Activated B cell treated with CpG ODN at 0.5 μM for 24 hours (primary cell): ENCODE data around the gene MAGEB2. TPM values are rescaled to one million over a fixed set of nuclear protein-coding genes. Genes with fewer than 3 reads are reported as not detected.
"Not testable (repeated sequence)": the region's sequence is repeated elsewhere in the genome, so short reads cannot be mapped to it uniquely, and the experiment has no call there.

Source experiments
- ATAC-seq: fragments of 200-7000 bp; cut with Tn5 transposase; one replicate; pipeline ENCODE4 v1.10.0; 2021; ENCODE audit warnings: low read depth, mild to moderate bottlenecking, moderate library complexity
- CTCF ChIA-PET: fragments of 350-600 bp; sonication (Branson Sonifier 250); formaldehyde crosslinking; loops from one replicate; lab custom pipeline; 2021; ENCODE audit warnings: antibody characterized with exemption; lab: Charles Lee
- POLR2A ChIA-PET: fragments of 350-600 bp; sonication (Branson Sonifier 250); formaldehyde crosslinking; loops from one replicate; lab custom pipeline; 2021; ENCODE audit warnings: antibody characterized with exemption; lab: Charles Lee
- DNase-seq: peaks from one replicate; pipeline ENCODE4 v3.0.0; 2022
- H3K27ac Mint-ChIP-seq: one replicate; pipeline ENCODE4 v1.8.0; 2020; ENCODE audit warnings: mixed read lengths
- H3K27me3 Mint-ChIP-seq: one replicate; pipeline ENCODE4 v1.8.0; 2021; ENCODE audit warnings: mixed read lengths
- H3K36me3 Mint-ChIP-seq: one replicate; pipeline ENCODE4 v1.8.0; 2021; ENCODE audit warnings: low read depth, mixed read lengths
- H3K4me1 Mint-ChIP-seq: one replicate; pipeline ENCODE4 v1.8.0; 2021; ENCODE audit warnings: mixed read lengths
- H3K4me3 Mint-ChIP-seq: one replicate; pipeline ENCODE4 v1.8.0; 2020; ENCODE audit warnings: mild to moderate bottlenecking, mixed read lengths
- H3K9me3 Mint-ChIP-seq: one replicate; pipeline ENCODE4 v1.8.0; 2020; ENCODE audit warnings: mixed read lengths
- CTCF ChIP-seq: fragments of 200-600 bp; IDR thresholded peaks from one replicate; pipeline ENCODE4 v1.8.0; 2022; ENCODE audit warnings: antibody characterized with exemption, mild to moderate bottlenecking
- intact Hi-C: fragments of 100-400 bp; cut with micrococcal nuclease; formaldehyde crosslinking; loops from one replicate; pipeline ENCODE4 v1.15.1; 2024
- total RNA-seq: library from RNA; stranded (reverse); gene quantifications from 2 replicates; pipeline ENCODE4 v1.2.3, GENCODE V29; 2022

MAGEB2 gene
- total RNA-seq: not detected in 2 replicates

DNA sequence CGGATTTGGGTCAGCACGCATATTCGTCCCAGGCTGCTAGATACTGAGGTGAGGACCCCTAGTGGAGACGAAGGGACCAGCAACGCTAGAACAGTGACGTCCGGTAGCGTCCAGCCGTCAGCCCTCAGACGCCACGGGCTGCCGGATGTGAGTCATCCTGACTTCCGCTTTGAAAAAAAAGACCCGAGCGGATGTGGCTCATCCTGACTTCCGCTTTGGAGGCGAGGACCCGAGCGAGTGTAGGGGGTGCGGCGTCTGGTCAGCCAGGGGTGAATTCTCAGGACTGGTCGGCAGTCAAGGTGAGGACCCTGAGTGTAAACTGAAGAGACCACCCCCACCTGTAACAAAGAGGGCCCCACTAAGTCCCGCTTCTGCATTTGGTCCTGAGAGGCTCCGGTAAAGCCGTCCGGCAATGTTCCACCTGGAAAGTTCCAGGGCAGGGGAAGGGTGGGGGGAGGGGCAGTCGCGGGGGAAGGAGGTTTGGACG lies at the start of gene MAGEB2:
Gene MAGEB2, plus strand, starts transcription at position 207 of the 487 bp plus-strand sequence. CDS start 3,018 bp downstream, outside the sequence.
- TF ChIP-seq CTCF: no peak

GRCh38 chrX:30170900-30171299 lies 44.5 kb upstream of the MAGEB2 start:
- no peaks in the 10 kb centered on the region for H3K27me3 Mint-ChIP-seq
- DNase-seq (no peak), ATAC-seq (no peak)
- ChIA-PET POLR2A (no interaction called here), CTCF (no interaction called here)
- H3K9me3 Mint-ChIP-seq: no peaks in the 10 kb centered on the region
- TF ChIP-seq CTCF: no peak
- intact Hi-C loops: no loop called here
- H3K4me1 Mint-ChIP-seq: no peaks in the 10 kb centered on the region
- no peak overlapping the region for H3K4me3 Mint-ChIP-seq
- H3K27ac Mint-ChIP-seq: no peak overlapping the region
- no peaks in the 10 kb centered on the region for H3K36me3 Mint-ChIP-seq

More for the DNA sequence above, at the start of gene MAGEB2:
- intact Hi-C loops: no loop called here
- no peak for DNase-seq
- Mint-ChIP-seq H3K36me3 (no peaks in the 10 kb centered on the region), H3K4me1 (no peaks in the 10 kb centered on the region), H3K4me3 (no peak within 1 kb of the TSS), H3K27ac (no peak within 1 kb of the TSS), H3K27me3 (no peaks in the 10 kb centered on the region), H3K9me3 (no peaks in the 10 kb centered on the region)
- ATAC-seq: no peak
- ChIA-PET CTCF (no interaction called here), POLR2A (no interaction called here)

GRCh38 chrX:30181353-30181752 lies 34.0 kb upstream of the MAGEB2 start:
- ChIA-PET CTCF (no interaction called here), POLR2A (no interaction called here)
- intact Hi-C loops: no loop called here
- Mint-ChIP-seq H3K27ac (no peak overlapping the region), H3K4me1 (no peaks in the 10 kb centered on the region), H3K9me3 (no peaks in the 10 kb centered on the region), H3K36me3 (no peaks in the 10 kb centered on the region), H3K4me3 (no peak overlapping the region), H3K27me3 (no peaks in the 10 kb centered on the region)
- ATAC-seq (no peak), DNase-seq (no peak)
- TF ChIP-seq CTCF: no peak

GRCh38 chrX:30183554-30183953 lies 31.8 kb upstream of the MAGEB2 start:
- H3K27ac Mint-ChIP-seq: no peak overlapping the region
- ChIA-PET CTCF (no interaction called here), POLR2A (no interaction called here)
- no peaks in the 10 kb centered on the region for H3K9me3 Mint-ChIP-seq
- intact Hi-C loops: no loop called here
- H3K4me1 Mint-ChIP-seq: no peaks in the 10 kb centered on the region
- H3K4me3 Mint-ChIP-seq: no peak overlapping the region
- no peak for ATAC-seq
- H3K36me3 Mint-ChIP-seq: no peaks in the 10 kb centered on the region
- H3K27me3 Mint-ChIP-seq: no peaks in the 10 kb centered on the region
- TF ChIP-seq CTCF: no peak
- no peak for DNase-seq

DNA sequence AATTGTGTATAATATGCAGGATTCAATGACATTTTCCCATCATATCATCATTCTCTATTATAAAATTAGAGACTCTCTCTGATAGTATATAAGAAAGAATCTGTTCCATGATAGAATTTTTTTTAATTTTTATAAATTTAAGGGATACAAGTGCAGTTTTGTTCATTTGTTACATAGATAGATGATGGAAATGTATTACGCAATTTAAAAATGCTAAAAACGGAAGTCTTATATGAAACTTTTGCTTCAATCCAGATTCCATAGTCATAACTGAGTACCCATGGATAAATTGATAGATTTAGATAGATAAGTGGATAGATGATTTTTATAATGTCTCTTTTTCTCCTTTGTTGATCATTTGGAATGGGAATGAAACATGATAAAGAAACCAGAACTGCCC lies 24.9 kb upstream of the MAGEB2 start:
- DNase-seq (no peak), ATAC-seq (no peak)
- ChIA-PET CTCF (no interaction called here), POLR2A (no interaction called here)
- no peaks in the 10 kb centered on the region for H3K36me3 Mint-ChIP-seq
- no peak overlapping the region for H3K4me3 Mint-ChIP-seq
- H3K9me3 Mint-ChIP-seq: no peaks in the 10 kb centered on the region
- no peaks in the 10 kb centered on the region for H3K4me1 Mint-ChIP-seq
- H3K27ac Mint-ChIP-seq: no peak overlapping the region
- no peak for TF ChIP-seq CTCF
- intact Hi-C loops: no loop called here
- peaks cover 4% of the 10 kb centered on the region for H3K27me3 Mint-ChIP-seq

DNA sequence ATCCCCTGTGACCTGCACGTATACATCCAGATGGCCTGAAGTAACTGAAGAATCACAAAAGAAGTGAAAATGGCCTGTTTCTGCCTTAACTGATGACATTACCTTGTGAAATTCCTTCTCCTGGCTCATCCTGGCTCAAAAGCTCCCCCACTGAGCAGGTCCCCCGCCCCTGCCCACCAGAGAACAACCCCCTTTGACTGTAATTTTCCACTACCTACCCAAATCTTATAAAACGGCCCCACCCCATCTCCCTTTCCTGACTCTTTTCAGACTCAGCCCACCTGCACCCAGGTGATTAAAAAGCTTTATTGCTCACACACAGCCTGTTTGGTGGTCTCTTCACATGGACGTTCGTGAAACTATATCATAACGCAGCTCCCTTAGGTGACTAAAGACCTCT lies 21.5 kb upstream of the MAGEB2 start:
- POLR2A ChIA-PET, H3K36me3 Mint-ChIP-seq, H3K4me1 Mint-ChIP-seq, CTCF ChIA-PET, DNase-seq, intact Hi-C loops, H3K27ac Mint-ChIP-seq, H3K9me3 Mint-ChIP-seq, H3K4me3 Mint-ChIP-seq, H3K27me3 Mint-ChIP-seq, ATAC-seq: not testable (repeated sequence)
